Measurements from ENCODE around the gene ARHGEF12. TPM values are rescaled to one million over a fixed set of nuclear protein-coding genes. Genes with fewer than 3 reads are reported as not detected.

The ARHGEF12 gene
- total and polyA plus RNA-seq, 5 donors from 2014 or later = 3.2 to 29.7 (median 6.3) TPM

DNA sequence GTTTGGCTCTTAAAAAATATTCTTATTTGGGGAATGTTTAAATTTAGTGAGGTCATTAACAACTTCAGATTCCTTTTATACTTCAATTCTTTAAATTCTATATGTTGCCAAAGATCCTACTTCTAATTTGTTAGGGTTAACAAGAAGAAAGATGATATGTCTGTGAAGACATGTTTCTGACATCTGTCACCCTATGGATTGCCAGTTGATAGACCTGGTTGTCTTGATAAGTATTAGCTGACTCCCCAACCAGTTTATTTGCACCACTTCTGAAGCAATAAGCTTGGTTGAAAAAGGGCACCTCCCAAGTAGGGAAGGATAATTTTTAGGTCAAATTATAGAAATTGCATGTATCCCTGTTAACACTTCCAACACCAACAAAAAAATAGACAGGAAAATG, 29.3 kb downstream of the ARHGEF12 start:
- H3K27ac Mint-ChIP-seq = no peak overlapping the region
- Histone ChIP-seq H3K9me3 (ENCODE audit: control insufficient read depth in 2 of 2, low read length in 2 of 2) (no peaks in the 10 kb centered on the region), H3K4me1 (ENCODE audit: control insufficient read depth, insufficient read depth, low read length, poor library complexity, severe bottlenecking) (no peaks in the 10 kb centered on the region), H3K4me3 (ENCODE audit: low read depth, low read length) (no peak overlapping the region), H3K27me3 (ENCODE audit: control insufficient read depth, insufficient read depth, low read length) (no peaks in the 10 kb centered on the region), H3K36me3 (ENCODE audit: control insufficient read depth, insufficient read depth, low read length) (no peaks in the 10 kb centered on the region), H3K27ac (ENCODE audit: insufficient read depth, low read length, poor library complexity, severe bottlenecking) (no peak overlapping the region)
- H3K27me3 Mint-ChIP-seq = peaks cover under 1% of the 10 kb centered on the region
- DNase-seq (no peak), ATAC-seq (ENCODE audit: low read depth in 2 of 2) (no peak)
- H3K4me3 Mint-ChIP-seq = no peak overlapping the region
- H3K9me3 Mint-ChIP-seq = no peaks in the 10 kb centered on the region
- H3K4me1 Mint-ChIP-seq = peaks cover 0 to 3% (median 3%) of the 10 kb centered on the region in 4 donors
- H3K36me3 Mint-ChIP-seq = no peaks in the 10 kb centered on the region

DNA sequence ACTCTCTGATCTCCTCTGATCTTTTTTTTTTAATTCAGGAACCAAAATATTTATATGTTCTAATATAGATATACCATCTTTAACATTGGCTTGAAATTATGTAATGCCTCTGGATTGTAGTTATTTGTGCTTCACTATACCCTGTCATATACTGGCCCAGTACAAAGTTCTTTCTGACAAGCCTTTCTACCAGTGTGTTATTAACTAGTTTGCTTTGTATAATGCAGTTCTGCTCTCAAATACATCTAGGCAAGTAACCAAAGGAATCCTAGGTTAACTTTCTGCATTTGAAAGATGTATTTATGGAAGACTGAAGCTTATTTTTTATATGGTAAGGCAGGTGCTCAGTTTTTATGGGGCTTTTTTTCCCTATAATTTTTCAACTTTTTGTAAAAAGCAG, 36.1 kb downstream of the ARHGEF12 start:
- H3K4me3 ChIP-seq (ENCODE audit: low read depth, low read length) = no peak overlapping the region
- Mint-ChIP-seq H3K4me1 (peaks cover 2 to 10% (median 5%) of the 10 kb centered on the region in 4 donors), H3K27ac (no peak overlapping the region), H3K36me3 (no peaks in the 10 kb centered on the region), H3K9me3 (no peaks in the 10 kb centered on the region), H3K4me3 (no peak overlapping the region), H3K27me3 (peaks cover 5% of the 10 kb centered on the region)
- no peak for ATAC-seq (ENCODE audit: low read depth in 2 of 2)
- no peaks in the 10 kb centered on the region for H3K9me3 ChIP-seq (ENCODE audit: control insufficient read depth in 2 of 2, low read length in 2 of 2)
- no peak for DNase-seq
- no peaks in the 10 kb centered on the region for H3K4me1 ChIP-seq (ENCODE audit: control insufficient read depth, insufficient read depth, low read length, poor library complexity, severe bottlenecking)
- H3K36me3 ChIP-seq (ENCODE audit: control insufficient read depth, insufficient read depth, low read length) = no peaks in the 10 kb centered on the region
- no peaks in the 10 kb centered on the region for H3K27me3 ChIP-seq (ENCODE audit: control insufficient read depth, insufficient read depth, low read length)
- H3K27ac ChIP-seq (ENCODE audit: insufficient read depth, low read length, poor library complexity, severe bottlenecking) = no peak overlapping the region

DNA sequence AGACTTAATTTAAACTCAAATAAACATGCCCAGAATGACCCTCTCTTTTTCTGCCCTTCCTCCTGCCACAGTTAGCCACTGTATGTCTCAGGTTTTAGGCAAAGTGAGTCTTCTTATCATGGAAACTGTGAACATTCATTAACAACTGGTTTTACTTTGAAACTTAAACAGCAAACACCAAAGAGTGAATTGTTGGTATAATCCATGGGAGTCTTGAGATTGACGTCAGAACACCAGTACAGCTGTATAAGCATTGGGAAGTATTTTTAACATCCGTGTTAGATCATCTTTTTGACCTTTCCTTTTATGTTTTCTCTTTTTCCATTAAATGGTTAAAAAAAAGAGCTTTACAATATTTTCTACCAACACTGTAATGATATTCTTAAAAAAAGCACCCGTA, 38.9 kb downstream of the ARHGEF12 start:
- Mint-ChIP-seq H3K27me3 (peaks cover 9% of the 10 kb centered on the region), H3K4me3 (no peak overlapping the region), H3K36me3 (no peaks in the 10 kb centered on the region), H3K4me1 (peaks cover 2 to 12% (median 7%) of the 10 kb centered on the region in 4 donors), H3K27ac (no peak overlapping the region), H3K9me3 (peaks cover 0 to 10% (median 6%) of the 10 kb centered on the region in 7 donors)
- ATAC-seq (ENCODE audit: low read depth in 2 of 2) = no peak
- Histone ChIP-seq H3K36me3 (ENCODE audit: control insufficient read depth, insufficient read depth, low read length) (no peaks in the 10 kb centered on the region), H3K9me3 (ENCODE audit: control insufficient read depth in 2 of 2, low read length in 2 of 2) (no peaks in the 10 kb centered on the region), H3K4me3 (ENCODE audit: low read depth, low read length) (no peak overlapping the region), H3K4me1 (ENCODE audit: control insufficient read depth, insufficient read depth, low read length, poor library complexity, severe bottlenecking) (no peaks in the 10 kb centered on the region), H3K27ac (ENCODE audit: insufficient read depth, low read length, poor library complexity, severe bottlenecking) (no peak overlapping the region), H3K27me3 (ENCODE audit: control insufficient read depth, insufficient read depth, low read length) (no peaks in the 10 kb centered on the region)
- no peak for DNase-seq

DNA sequence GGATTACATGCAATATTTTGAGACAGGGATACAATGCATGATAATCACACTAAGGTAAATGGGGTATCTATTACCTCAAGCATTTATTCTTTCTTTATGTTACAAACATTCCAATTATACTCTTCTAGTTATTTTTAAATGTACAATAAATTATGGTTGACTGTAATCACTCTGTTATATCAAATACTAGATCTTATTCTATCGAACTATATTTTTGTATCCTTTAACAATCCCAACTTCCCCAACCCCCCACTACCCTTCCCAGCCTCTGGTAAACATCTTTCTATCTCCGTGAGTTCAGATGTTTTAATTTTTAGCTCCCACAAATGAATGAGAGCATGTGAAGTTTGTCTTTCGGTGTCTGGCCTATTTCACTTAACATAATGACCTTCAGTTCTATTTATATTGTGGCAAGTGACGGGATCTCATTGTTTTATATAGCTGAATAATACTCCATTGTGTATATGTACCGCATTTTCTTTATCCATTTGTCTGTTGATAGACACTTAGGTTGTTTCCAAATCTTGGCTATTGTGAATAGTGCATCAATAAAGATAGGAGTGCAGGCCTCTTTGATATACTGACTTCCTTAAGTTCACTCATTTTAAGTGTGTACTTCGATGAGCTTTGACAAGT, 40.5 kb downstream of the ARHGEF12 start:
- DNase-seq = no peak
- Histone ChIP-seq H3K4me3 (ENCODE audit: low read depth, low read length) (no peak overlapping the region), H3K9me3 (ENCODE audit: control insufficient read depth in 2 of 2, low read length in 2 of 2) (no peaks in the 10 kb centered on the region), H3K27me3 (ENCODE audit: control insufficient read depth, insufficient read depth, low read length) (no peaks in the 10 kb centered on the region), H3K27ac (ENCODE audit: insufficient read depth, low read length, poor library complexity, severe bottlenecking) (no peak overlapping the region), H3K4me1 (ENCODE audit: control insufficient read depth, insufficient read depth, low read length, poor library complexity, severe bottlenecking) (no peaks in the 10 kb centered on the region), H3K36me3 (ENCODE audit: control insufficient read depth, insufficient read depth, low read length) (no peaks in the 10 kb centered on the region)
- H3K27ac Mint-ChIP-seq = no peak overlapping the region
- H3K27me3 Mint-ChIP-seq = peaks cover 4% of the 10 kb centered on the region
- no peaks in the 10 kb centered on the region for H3K36me3 Mint-ChIP-seq
- peaks cover 4 to 14% (median 8%) of the 10 kb centered on the region in 4 donors for H3K4me1 Mint-ChIP-seq
- ATAC-seq (ENCODE audit: low read depth in 2 of 2) = no peak
- peaks cover 0 to 10% (median 6%) of the 10 kb centered on the region in 7 donors for H3K9me3 Mint-ChIP-seq
- no peak overlapping the region for H3K4me3 Mint-ChIP-seq

DNA sequence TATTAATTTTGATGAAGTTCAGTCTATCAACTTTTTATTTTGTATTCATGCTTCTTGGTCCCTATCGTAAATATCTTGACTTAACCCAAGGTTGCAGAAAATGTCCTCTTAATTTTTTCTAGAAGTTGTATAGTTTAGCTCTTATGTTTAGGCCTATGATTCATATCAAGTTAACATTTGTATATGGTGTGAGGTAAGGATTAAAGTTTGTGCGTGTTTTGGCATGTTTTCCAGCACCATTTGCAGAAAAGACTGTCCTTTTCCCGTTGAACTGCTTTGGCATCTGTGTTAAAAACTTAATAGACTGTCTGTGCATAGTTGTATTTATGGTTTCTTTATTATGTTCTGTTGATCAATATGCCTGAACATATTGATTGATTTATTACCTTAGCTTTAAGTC, 42.3 kb downstream of the ARHGEF12 start:
- Mint-ChIP-seq H3K4me3 (no peak overlapping the region), H3K36me3 (no peaks in the 10 kb centered on the region), H3K27me3 (peaks cover 4% of the 10 kb centered on the region), H3K9me3 (peaks cover 0 to 10% (median 9%) of the 10 kb centered on the region in 7 donors), H3K27ac (no peak overlapping the region), H3K4me1 (peaks cover 7 to 20% (median 10%) of the 10 kb centered on the region in 4 donors)
- no peak for ATAC-seq (ENCODE audit: low read depth in 2 of 2)
- Histone ChIP-seq H3K4me1 (ENCODE audit: control insufficient read depth, insufficient read depth, low read length, poor library complexity, severe bottlenecking) (no peaks in the 10 kb centered on the region), H3K9me3 (ENCODE audit: control insufficient read depth in 2 of 2, low read length in 2 of 2) (no peaks in the 10 kb centered on the region), H3K27me3 (ENCODE audit: control insufficient read depth, insufficient read depth, low read length) (no peaks in the 10 kb centered on the region), H3K36me3 (ENCODE audit: control insufficient read depth, insufficient read depth, low read length) (no peaks in the 10 kb centered on the region), H3K27ac (ENCODE audit: insufficient read depth, low read length, poor library complexity, severe bottlenecking) (no peak overlapping the region), H3K4me3 (ENCODE audit: low read depth, low read length) (no peak overlapping the region)
- no peak for DNase-seq

DNA sequence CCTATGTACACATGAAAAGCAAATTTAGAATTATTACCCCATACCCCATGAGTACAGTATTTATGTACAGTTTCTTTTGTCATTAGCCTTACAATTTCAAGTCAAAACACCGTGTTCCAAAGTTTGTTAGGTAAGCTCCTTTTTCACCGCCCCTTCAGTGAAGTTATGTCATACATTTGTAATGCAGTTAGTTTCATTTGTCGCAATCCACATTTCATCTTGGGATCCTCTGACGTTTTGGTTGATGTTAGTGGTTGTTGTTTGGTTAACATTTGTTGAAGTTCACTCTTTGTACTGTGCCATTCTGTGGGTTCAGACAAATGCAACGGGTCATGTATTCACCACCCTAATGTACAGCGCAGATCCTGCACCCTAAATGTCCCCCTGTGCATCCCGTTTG, 45.2 kb downstream of the ARHGEF12 start:
- H3K9me3 Mint-ChIP-seq = peaks cover 0 to 10% (median 9%) of the 10 kb centered on the region in 7 donors
- H3K4me1 ChIP-seq (ENCODE audit: control insufficient read depth, insufficient read depth, low read length, poor library complexity, severe bottlenecking) = no peaks in the 10 kb centered on the region
- peaks cover 10 to 20% (median 10%) of the 10 kb centered on the region in 4 donors for H3K4me1 Mint-ChIP-seq
- peaks cover 14% of the 10 kb centered on the region for H3K27me3 Mint-ChIP-seq
- no peak overlapping the region for H3K27ac ChIP-seq (ENCODE audit: insufficient read depth, low read length, poor library complexity, severe bottlenecking)
- no peak overlapping the region for H3K4me3 Mint-ChIP-seq
- H3K36me3 ChIP-seq (ENCODE audit: control insufficient read depth, insufficient read depth, low read length) = no peaks in the 10 kb centered on the region
- no peak for ATAC-seq (ENCODE audit: low read depth in 2 of 2)
- no peak for DNase-seq
- H3K4me3 ChIP-seq (ENCODE audit: low read depth, low read length) = no peak overlapping the region
- H3K27me3 ChIP-seq (ENCODE audit: control insufficient read depth, insufficient read depth, low read length) = peaks cover 2% of the 10 kb centered on the region
- no peak overlapping the region for H3K27ac Mint-ChIP-seq
- H3K9me3 ChIP-seq (ENCODE audit: control insufficient read depth in 2 of 2, low read length in 2 of 2) = no peaks in the 10 kb centered on the region
- no peaks in the 10 kb centered on the region for H3K36me3 Mint-ChIP-seq

DNA sequence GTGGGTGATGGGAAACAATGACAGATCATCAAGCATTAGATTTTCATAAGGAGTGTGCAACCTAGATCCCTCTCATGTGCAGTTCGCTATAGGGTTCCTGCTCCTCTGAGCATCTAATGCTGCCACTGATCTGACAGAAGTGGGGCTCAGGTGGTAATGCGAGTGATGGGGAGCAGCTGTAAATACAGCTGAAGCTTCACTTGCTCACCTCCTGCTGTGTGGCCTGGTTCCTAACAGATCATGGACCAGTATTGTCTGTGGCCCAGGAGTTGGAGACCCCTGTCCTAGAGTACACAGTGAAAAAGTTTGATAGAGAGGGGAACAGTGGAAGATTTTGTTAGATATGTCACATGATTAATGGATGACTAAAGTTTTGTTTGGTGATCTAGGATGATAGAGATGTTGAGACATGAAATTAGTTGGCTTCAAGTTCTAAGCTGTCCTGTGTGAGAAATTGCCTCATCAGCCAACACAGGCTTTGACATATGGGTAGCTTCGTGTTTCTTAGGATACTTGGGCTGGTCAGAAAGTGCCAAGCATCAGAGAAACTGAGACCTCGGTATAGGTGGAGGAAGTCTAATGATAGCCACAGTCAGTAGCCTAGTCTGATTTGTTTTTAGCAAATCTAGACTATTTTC, 47.4 kb downstream of the ARHGEF12 start:
- ATAC-seq (ENCODE audit: low read depth in 2 of 2) = no peak
- H3K27me3 Mint-ChIP-seq = peaks cover 21% of the 10 kb centered on the region
- no peak overlapping the region for H3K4me3 ChIP-seq (ENCODE audit: low read depth, low read length)
- H3K4me1 ChIP-seq (ENCODE audit: control insufficient read depth, insufficient read depth, low read length, poor library complexity, severe bottlenecking) = no peaks in the 10 kb centered on the region
- H3K27ac Mint-ChIP-seq = no peak overlapping the region
- no peak for DNase-seq
- H3K4me3 Mint-ChIP-seq = no peak overlapping the region
- no peaks in the 10 kb centered on the region for H3K9me3 ChIP-seq (ENCODE audit: control insufficient read depth in 2 of 2, low read length in 2 of 2)
- H3K27me3 ChIP-seq (ENCODE audit: control insufficient read depth, insufficient read depth, low read length) = peaks cover 2% of the 10 kb centered on the region
- no peaks in the 10 kb centered on the region for H3K36me3 Mint-ChIP-seq
- H3K36me3 ChIP-seq (ENCODE audit: control insufficient read depth, insufficient read depth, low read length) = no peaks in the 10 kb centered on the region
- peaks cover 4 to 22% (median 13%) of the 10 kb centered on the region in 4 donors for H3K4me1 Mint-ChIP-seq
- peaks cover 0 to 4% (median 3%) of the 10 kb centered on the region in 7 donors for H3K9me3 Mint-ChIP-seq
- no peak overlapping the region for H3K27ac ChIP-seq (ENCODE audit: insufficient read depth, low read length, poor library complexity, severe bottlenecking)

DNA sequence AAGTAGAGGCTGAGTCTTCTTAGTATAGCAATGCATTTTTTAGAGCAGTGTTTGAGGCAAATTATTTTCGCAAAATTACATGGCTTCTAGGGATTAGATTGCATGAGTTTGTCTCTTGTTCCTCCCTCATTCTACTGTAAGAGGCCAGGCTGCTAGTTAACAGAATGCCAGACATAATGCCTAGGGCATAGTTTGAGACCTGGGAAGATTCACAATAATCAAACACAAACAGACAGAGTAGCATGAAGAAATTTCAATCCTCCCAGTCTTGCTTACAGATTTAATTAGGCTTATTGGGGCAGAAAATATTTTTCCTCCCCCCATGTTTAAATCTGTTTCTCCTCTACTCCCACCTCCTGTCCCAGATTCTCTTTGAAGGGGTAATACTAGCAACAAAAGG, 48.3 kb downstream of the ARHGEF12 start:
- peaks cover 20% of the 10 kb centered on the region for H3K27me3 Mint-ChIP-seq
- peaks cover 4 to 19% (median 13%) of the 10 kb centered on the region in 4 donors for H3K4me1 Mint-ChIP-seq
- Histone ChIP-seq H3K27ac (ENCODE audit: insufficient read depth, low read length, poor library complexity, severe bottlenecking) (no peak overlapping the region), H3K36me3 (ENCODE audit: control insufficient read depth, insufficient read depth, low read length) (no peaks in the 10 kb centered on the region), H3K4me3 (ENCODE audit: low read depth, low read length) (no peak overlapping the region), H3K4me1 (ENCODE audit: control insufficient read depth, insufficient read depth, low read length, poor library complexity, severe bottlenecking) (no peaks in the 10 kb centered on the region), H3K27me3 (ENCODE audit: control insufficient read depth, insufficient read depth, low read length) (peaks cover 2% of the 10 kb centered on the region), H3K9me3 (ENCODE audit: control insufficient read depth in 2 of 2, low read length in 2 of 2) (no peaks in the 10 kb centered on the region)
- DNase-seq (no peak), ATAC-seq (ENCODE audit: low read depth in 2 of 2) (no peak)
- no peak overlapping the region for H3K27ac Mint-ChIP-seq
- no peaks in the 10 kb centered on the region for H3K36me3 Mint-ChIP-seq
- peaks cover 0 to 4% (median 0%) of the 10 kb centered on the region in 7 donors for H3K9me3 Mint-ChIP-seq
- no peak overlapping the region for H3K4me3 Mint-ChIP-seq

Measured in CD4-positive, CD25-positive, alpha-beta regulatory T cell (primary cell).